C4-2B (cell line): Measurements from ENCODE around the gene EPS8L1.
"Not testable (repeated sequence)": the region's sequence is repeated elsewhere in the genome, so short reads cannot be mapped to it uniquely, and the experiment has no call there.

ENCODE experiments used
- H3K27ac ChIP-seq: fragments of 450-650 bp; 2 replicates; pipeline ENCODE4 v1.5.1; 2017
- ZFX ChIP-seq: fragments of 450-650 bp; IDR thresholded peaks from 2 replicates; pipeline ENCODE4 v1.6.1; 2017
- TF ChIP-seq, protein P1 (sequence below): fragments of 450-650 bp; conservative IDR thresholded peaks from 2 replicates; pipeline ENCODE4 v1.5.1; 2017; ENCODE audit warnings: mild to moderate bottlenecking

The EPS8L1 gene

DNA sequence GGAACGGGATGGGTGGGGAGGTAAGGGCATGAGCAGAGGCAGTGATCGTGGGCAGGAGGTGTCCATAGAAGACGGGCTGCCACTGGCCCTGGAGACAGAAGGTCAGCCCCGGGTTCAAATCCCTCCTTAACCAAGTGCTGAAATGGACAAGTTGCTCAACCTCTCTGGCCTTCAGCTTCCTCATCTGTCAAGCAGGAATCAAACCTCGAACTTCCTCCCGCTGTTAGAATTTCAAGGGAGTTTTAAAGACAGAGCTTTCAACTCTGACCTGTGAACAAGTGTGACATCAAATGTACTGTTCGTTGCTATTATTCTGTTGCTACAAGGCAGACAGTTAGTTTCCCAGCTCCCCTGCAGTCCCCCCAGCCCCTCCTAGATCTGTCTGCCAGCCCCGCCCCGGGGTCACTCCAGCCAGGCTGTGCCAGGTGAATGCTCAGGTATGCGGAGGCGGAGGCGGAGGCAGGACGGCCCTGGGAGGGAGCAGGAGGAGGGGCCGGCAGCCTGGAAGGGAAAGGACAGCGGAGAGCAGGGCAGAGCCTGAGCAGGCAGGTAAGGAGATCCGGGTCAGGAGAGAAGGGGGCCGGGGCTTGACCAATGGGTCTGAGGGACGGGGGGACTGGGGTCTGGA is at the start of gene EPS8L1:
Gene EPS8L1, plus strand, starts transcription at position 499 of the 628 bp plus-strand sequence. CDS start 576 bp downstream, outside the sequence.
- TF ChIP-seq ZFX, result no peak
- TF ChIP-seq, protein P1, sequence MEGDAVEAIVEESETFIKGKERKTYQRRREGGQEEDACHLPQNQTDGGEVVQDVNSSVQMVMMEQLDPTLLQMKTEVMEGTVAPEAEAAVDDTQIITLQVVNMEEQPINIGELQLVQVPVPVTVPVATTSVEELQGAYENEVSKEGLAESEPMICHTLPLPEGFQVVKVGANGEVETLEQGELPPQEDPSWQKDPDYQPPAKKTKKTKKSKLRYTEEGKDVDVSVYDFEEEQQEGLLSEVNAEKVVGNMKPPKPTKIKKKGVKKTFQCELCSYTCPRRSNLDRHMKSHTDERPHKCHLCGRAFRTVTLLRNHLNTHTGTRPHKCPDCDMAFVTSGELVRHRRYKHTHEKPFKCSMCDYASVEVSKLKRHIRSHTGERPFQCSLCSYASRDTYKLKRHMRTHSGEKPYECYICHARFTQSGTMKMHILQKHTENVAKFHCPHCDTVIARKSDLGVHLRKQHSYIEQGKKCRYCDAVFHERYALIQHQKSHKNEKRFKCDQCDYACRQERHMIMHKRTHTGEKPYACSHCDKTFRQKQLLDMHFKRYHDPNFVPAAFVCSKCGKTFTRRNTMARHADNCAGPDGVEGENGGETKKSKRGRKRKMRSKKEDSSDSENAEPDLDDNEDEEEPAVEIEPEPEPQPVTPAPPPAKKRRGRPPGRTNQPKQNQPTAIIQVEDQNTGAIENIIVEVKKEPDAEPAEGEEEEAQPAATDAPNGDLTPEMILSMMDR, result no peak
- no peak within 1 kb of the TSS for H3K27ac ChIP-seq

DNA sequence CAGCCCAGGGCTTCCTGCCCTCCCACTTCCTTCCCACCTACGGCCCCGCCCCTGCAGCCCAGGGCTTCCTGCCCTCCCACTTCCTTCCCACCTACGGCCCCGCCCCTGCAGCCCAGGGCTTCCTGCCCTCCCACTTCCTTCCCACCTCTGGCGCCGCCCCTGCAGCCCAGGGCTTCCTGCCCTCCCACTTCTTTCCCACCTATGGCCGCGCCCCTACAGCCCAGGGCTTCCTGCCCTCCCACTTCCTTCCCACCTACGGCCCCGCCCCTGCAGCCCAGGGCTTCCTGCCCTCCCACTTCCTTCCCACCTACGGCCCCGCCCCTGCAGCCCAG is 48.6 kb upstream of the EPS8L1 start:
- H3K27ac ChIP-seq, result not testable (repeated sequence)

DNA sequence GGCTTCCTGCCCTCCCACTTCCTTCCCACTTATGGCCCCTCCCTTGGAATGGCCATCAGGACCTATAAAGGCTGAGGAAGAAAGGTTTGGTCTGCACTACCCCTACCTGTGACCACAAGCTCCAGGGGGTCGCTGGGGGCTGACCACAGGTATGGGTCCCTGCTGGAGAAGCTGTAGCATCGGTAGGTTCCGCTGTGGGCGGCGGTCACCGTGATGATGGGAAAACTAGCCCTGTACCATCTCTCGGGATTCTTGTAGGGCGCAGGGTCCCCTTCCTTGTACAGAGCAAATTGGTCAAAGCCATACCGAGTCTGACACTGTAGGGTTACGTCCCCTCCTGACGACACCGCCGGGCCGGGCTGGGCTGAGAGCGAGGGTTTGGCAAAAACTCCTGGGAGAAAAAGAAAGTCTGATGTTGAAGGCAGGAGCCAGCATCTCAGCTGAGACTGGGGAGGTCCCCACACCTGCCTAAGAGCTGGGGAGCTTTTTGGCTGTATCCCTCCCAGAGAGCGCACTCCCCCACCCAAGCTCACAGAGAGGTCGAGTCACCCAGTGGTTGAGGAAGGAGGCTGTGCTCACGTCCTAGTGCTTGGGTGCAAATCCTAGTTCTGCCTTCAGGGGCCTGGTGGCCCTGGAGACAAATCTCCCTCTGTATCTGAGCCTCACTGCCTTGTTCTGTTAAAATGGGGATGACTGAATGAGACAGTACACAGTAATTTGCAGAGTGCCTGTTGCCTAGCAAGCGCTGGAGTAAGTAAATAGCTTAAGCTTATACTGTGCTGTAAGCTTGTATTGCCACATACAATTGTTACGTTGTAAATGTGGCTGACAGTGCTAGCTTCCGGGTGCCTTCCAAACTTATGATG is 48.0 kb upstream of the EPS8L1 start:
- no peak overlapping the region for H3K27ac ChIP-seq
- TF ChIP-seq, protein P1, result no peak
- TF ChIP-seq ZFX, result no peak

DNA sequence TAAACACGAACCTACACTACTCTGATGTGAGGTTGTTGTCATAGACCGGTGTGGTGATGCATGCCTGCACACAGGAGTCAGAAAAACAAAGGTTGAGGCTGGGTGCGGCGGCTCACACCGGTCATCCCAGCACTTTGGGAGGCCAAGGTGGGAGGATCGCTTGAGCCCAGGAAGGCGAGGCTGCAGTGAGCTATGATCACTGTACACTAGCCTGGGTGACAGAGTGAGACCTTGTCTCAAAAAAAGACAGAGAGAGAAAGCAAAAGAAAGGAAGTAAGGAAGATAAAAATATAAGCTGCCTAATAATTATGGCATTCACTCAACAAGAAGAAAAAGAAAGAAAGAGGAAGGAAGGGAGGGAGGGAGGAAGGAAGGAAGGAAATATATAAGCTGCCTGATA is 46.9 kb upstream of the EPS8L1 start:
- TF ChIP-seq ZFX, result no peak
- TF ChIP-seq, protein P1, result no peak
- no peak overlapping the region for H3K27ac ChIP-seq

DNA sequence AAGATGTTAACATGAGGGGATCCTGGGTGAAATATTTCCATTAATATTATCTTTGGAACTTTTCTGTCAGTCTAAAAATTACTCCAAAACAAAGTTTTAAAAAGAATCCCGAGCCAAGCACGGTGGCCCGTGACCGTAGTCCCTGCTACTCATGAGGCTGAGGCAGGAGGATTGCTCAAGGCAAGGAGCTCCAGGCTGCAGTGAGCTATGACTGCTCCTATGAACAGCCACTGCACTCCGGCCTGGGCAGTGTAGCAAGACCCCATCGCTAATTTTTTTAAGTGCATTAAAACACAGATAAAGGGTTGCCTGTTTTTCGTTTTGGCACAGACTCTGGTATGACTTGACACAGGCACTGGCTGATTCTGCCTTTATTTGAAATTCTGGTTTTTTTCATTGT is 44.5 kb upstream of the EPS8L1 start:
- no peak overlapping the region for H3K27ac ChIP-seq
- no peak for TF ChIP-seq ZFX
- TF ChIP-seq, protein P1, result no peak

DNA sequence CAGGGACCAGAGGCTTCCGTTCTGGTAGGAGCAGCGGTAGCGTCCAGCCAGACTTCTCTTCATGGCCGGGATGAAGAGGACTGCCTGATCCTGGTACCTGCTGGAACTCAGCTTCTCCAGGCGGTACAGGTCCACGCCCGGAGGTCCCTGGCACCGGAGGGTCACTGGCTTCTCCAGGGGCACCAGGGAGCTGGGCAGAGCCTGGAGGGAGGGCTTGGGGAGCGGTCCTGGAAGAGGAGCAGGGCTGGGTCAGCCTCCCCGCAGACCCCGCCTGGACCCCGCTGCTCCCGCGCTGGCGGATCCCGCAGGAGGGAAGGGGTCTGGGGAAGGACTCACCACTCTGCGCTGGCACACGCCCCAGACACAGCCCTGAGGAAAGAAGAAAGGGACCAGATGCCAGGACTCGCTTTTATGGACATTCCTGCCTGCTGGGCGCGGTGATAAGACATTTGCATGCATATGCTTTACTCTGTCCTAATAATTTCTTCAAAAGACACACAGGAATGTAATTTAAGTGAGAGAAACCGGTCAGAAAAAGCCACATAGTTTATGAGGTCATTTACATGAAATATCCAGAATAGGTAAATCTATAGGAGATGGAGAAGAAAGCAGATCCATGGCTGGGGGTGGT is 43.4 kb upstream of the EPS8L1 start:
- H3K27ac ChIP-seq, result no peak overlapping the region
- TF ChIP-seq, protein P1, result no peak
- TF ChIP-seq ZFX, result no peak

DNA sequence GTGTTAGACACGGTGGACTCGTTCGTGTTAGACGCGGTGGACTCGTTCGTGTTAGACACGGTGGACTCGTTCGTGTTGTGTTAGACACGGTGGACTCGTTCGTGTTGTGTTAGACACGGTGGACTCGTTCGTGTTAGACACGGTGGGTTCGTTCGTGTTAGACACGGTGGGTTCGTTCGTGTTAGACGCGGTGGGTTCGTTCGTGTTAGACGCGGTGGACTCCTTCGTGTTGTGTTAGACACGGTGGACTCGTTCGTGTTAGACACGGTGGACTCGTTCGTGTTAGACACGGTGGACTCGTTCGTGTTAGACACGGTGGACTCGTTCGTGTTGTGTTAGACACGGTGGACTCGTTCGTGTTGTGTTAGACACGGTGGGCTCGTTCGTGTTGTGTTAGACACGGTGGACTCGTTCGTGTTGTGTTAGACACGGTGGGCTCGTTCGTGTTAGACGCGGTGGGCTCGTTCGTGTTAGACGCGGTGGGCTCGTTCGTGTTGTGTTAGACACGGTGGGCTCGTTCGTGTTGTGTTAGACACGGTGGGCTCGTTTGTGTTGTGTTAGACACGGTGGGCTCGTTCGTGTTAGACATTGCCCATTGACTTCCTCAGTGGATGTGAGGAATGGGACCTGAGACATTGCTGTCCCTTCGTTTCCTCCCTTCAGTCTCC is 42.6 kb upstream of the EPS8L1 start:
- not testable (repeated sequence) for H3K27ac ChIP-seq

DNA sequence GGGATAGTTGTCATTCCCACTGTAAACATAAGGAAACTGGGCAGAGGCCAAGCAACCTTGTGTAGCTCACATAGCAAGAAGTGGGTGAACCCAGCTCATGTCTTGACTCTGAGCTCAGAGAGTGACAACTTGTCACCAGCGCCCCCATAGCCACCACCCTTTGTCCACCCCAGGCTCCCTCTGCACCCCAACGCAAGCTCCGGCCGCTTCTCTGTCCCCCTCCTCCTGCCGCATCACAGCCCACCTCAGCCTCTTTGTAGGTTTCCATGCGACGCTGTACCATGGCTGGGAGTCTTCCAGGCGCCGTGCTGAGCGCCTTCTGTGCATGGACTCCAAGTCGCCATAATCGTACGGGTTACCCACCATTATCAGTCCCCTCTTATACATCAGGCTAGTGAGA is 40.9 kb upstream of the EPS8L1 start:
- TF ChIP-seq, protein P1, result no peak
- no peak for TF ChIP-seq ZFX
- H3K27ac ChIP-seq, result no peak overlapping the region
